Right lobe of liver (tissue), 6 donors: ENCODE results near the gene NDUFS2. TPM values are rescaled to one million over a fixed set of nuclear protein-coding genes. Genes with fewer than 3 reads are reported as not detected.
A peak's percentile ranks its signal among the peaks of the same experiment; 100 is the strongest.

Source experiments
- ATAC-seq, 4 donors: fragments of 200-7000 bp; cut with Tn5 transposase; one replicate each; pipeline ENCODE4 v1.9.1; 2020; ENCODE audit warnings: mild to moderate bottlenecking in 4 of 4, moderate library complexity in 4 of 4
- DNase-seq, 3 donors: peaks; one replicate each; pipeline ENCODE4 v3.0.0-alpha.2; 2020
- H3K27ac ChIP-seq, 3 donors: fragments of 200-600 bp; one replicate each; pipeline ENCODE4 v1.8.0; 2022
- H3K27me3 ChIP-seq, 2 donors: fragments of 200-600 bp; one replicate each; pipeline ENCODE4 v1.8.0; 2022
- H3K36me3 ChIP-seq, 4 donors: fragments of 200-600 bp; sonication (generic) in 1 of 4; one replicate each; pipeline versions ENCODE4 v1.5.1 to v1.8.0; 2017 to 2022; ENCODE audit warnings: control low read depth in 1 of 4
- H3K4me1 ChIP-seq, 4 donors: fragments of 200-600 bp; sonication (generic) in 1 of 4; one replicate each; pipeline versions ENCODE4 v1.5.1 to v1.8.0; 2017 to 2022; ENCODE audit warnings: control low read depth in 1 of 4
- H3K4me3 ChIP-seq, 3 donors: fragments of 200-600 bp; one replicate each; pipeline ENCODE4 v1.8.0; 2022
- H3K9me3 ChIP-seq, 4 donors: fragments of 200-600 bp; sonication (generic) in 1 of 4; one replicate each; pipeline versions ENCODE4 v1.5.1 to v1.8.0; 2017 to 2022; ENCODE audit warnings: control low read depth in 1 of 4
- POLR2A ChIP-seq: fragments of 450-650 bp; IDR thresholded peaks from one replicate; pipeline ENCODE4 v1.6.1; 2017; ENCODE audit warnings: antibody characterized with exemption, mild to moderate bottlenecking
- WGBS: methylation state at CpG from one replicate; pipeline ENCODE4 v1.1.6; 2018; ENCODE audit warnings: low coverage, low lambda C conversion rate; ENCODE audit not compliant: insufficient coverage; ENCODE audit errors: missing lambda C conversion rate; 5-methylcytosine and 5-hydroxymethylcytosine counted together
- intact Hi-C, 2 donors: fragments of 100-400 bp; cut with DNase I; formaldehyde crosslinking; loops; one replicate each; pipeline versions ENCODE4 v1.11.2 to v1.14.1; 2022
- total RNA-seq, 6 experiments: library from RNA; depleted of rRNA in 2 of 6; stranded (reverse); fragments of >200 nt in 2 of 6; fragmentation: NEBNext Ultra II Directional in 3 of 6; extraction: Animal tissue kit (Norgen Biotek cat#: 25700) in 3 of 6; gene quantifications; one replicate each; pipeline versions ENCODE4 v1.1.0 to v1.2.4, GENCODE V29; 2016 to 2023
- TF ChIP-seq, protein P1 (sequence below), 4 donors: fragments of 200-600 bp in 3 of 4; fragments of 450-650 bp in 1 of 4; IDR thresholded peaks; one replicate each; pipeline versions ENCODE4 v1.5.1 to v1.8.0; 2016 to 2022; ENCODE audit warnings: antibody characterized with exemption in 4 of 4, mild to moderate bottlenecking in 2 of 4
- donor health status: DM: no; HTN: yes; CAD: no.
- donor health status: DM: no; HTN: no; CAD: no.
- donor health status: DM: no; HTN: no; CAD: no.
- donor health status: DM: no; HTN: yes; CAD: no.
- donor health status: DM: no; HTN: yes; CAD: no.

NDUFS2 gene
- total RNA-seq, 6 experiments from 2014 or later = 91.1 to 157 (median 107) TPM

DNA sequence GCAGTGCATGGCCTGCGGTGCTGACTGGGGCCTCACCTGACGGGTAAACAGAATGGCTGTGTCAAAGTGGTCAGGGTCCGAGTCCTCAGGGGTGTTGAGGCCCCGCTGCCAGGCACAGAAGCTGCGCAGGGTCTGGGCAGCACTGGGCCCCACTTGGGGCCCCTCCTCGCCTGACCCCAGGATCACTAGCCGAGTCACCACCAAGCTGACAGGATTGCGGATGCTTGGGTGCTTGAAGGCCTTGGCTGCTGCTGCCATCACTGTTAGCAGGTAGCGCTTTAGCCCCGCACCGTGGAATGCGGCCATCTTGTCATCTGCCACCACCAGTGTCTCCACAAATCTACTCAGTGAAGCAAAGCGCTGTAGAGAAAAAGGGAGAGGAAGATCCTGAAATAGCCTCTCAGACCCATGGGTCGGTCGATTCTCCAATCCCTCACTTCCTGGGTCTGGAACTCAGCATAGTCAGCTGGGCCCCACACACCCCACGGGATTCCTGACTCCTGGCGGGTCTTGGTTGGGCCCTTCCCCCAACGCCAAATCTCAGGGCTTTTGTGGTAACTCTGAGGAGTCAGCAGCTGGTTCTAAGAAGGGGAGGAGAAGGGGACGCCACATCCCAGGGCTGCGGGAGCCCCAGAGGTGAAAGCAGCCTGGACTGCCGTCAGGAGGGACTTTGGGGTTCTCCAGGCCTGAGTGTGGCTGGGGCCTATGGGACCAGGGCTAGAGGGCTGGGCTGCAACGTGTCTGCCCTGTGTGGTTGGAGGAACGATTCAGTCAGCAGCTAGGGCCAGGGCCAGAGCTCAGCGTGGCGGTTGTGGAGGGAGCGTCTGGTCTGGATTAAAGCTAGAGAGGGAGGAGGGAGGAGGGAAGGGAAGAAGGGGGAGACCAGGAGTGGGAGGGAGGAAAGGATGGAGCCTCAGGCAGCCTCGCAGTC lies 5.4 kb upstream of the NDUFS2 start:
- Histone ChIP-seq H3K9me3 (no peaks in the 10 kb centered on the region), H3K27me3 (no peaks in the 10 kb centered on the region), H3K4me3 (peak overlapping the region in 1 of 3 donors; percentile 38), H3K27ac (peak overlapping the region; percentile 36 to 95 (median 55)), H3K36me3 (no peaks in the 10 kb centered on the region), H3K4me1 (peaks cover 0 to 31% (median 19%) of the 10 kb centered on the region in 4 donors)
- WGBS = 55% methylated on average over 8 of the region's 27 CpGs
- intact Hi-C loops = loop anchor here (10.0 kb wide), 2 partner anchors 178 to 188 kb away; no protein-coding TSS in a partner anchor
- DNase-seq (no peak), ATAC-seq (no peak)
- TF ChIP-seq, protein P1, sequence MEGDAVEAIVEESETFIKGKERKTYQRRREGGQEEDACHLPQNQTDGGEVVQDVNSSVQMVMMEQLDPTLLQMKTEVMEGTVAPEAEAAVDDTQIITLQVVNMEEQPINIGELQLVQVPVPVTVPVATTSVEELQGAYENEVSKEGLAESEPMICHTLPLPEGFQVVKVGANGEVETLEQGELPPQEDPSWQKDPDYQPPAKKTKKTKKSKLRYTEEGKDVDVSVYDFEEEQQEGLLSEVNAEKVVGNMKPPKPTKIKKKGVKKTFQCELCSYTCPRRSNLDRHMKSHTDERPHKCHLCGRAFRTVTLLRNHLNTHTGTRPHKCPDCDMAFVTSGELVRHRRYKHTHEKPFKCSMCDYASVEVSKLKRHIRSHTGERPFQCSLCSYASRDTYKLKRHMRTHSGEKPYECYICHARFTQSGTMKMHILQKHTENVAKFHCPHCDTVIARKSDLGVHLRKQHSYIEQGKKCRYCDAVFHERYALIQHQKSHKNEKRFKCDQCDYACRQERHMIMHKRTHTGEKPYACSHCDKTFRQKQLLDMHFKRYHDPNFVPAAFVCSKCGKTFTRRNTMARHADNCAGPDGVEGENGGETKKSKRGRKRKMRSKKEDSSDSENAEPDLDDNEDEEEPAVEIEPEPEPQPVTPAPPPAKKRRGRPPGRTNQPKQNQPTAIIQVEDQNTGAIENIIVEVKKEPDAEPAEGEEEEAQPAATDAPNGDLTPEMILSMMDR (IDR thresholded peaks at IDR 0.05) = no peak
- TF ChIP-seq POLR2A = peak; percentile 8

DNA sequence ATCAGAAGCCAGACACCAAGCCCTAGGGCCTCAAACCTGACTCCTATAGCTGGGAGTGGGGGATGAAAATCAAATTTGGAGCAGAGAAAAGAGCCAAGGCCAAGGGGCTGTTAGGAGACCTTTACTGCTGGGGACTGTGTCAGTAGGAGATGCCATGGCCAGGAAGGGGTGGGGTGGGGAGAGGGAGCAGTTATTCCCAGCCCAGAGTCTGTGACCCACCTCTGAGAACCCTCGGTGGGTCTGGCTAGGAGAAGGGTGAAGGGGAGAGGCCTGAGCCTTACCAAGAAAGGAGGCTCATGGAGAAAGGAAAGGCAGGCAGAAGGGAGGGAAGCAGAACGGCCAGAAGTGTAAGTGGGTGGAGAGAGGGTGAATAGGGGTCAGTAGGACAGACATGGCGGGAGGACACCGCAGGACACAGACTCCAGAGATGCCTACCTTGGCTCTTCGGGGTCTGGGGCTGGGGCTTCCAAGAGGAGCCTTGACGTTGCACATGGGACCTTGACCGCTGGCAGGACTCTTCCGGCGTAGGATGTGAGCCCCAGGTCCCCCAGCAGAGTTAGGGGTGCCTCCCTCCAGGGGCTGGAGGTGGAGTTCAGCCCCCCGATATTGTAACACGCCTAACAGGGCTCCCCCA lies 4.5 kb upstream of the NDUFS2 start:
- Histone ChIP-seq H3K27ac (peak overlapping the region; percentile 36 to 95 (median 55)), H3K4me1 (peaks cover 0 to 30% (median 18%) of the 10 kb centered on the region in 4 donors), H3K4me3 (peak overlapping the region; percentile 19 to 38 (median 23)), H3K27me3 (no peaks in the 10 kb centered on the region), H3K9me3 (no peaks in the 10 kb centered on the region), H3K36me3 (no peaks in the 10 kb centered on the region)
- DNase-seq = no peak
- intact Hi-C loops = loop anchor here (10.0 kb wide), 2 partner anchors 177 to 187 kb away; no protein-coding TSS in a partner anchor
- TF ChIP-seq, protein P1 (IDR thresholded peaks at IDR 0.05) = no peak
- no peak for TF ChIP-seq POLR2A
- ATAC-seq = no peak
- WGBS = 55% methylated on average over 4 of the region's 11 CpGs

DNA sequence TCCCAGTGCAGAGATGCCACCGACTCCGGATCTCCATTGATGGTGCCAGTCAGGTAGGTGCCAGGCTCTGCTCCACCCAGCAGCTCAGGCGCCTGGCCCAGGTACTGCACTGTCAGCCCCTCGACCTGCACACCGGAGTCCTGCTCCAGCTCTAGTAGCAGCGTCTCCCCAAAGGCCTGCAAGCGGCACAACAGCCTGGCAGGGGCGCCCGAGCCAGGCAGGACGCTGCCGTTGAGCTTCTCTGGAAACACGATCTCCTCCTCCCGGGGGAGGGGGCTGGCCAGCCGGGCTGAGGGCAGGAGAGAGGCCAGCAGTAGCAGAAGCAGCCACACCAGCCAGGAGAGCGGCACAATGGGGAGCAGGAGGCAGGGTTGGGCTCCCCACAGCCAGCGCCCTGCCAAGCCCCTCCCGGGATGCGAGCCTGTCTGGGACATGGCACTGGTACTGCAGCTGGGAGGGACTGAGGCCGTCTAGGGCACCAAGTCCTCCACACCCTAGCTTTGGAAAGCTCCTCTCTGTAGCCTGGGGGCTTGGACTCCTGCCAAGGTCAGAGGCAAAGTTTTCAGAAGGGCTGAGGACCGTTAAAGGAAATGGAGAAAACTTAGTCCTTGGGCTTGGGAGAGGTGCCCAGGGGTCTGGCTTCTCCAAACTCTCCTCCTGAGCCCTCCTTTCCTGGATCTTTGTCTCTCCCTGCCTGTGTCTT lies 3.8 kb upstream of the NDUFS2 start:
- H3K4me1 ChIP-seq = peaks cover 0 to 27% (median 14%) of the 10 kb centered on the region in 4 donors
- ATAC-seq = no peak

More for the DNA sequence above, 3.8 kb upstream of the NDUFS2 start:
- 13% methylated on average over 7 of the region's 20 CpGs for WGBS
- H3K27ac ChIP-seq = peak overlapping the region; percentile 55 to 95 (median 92)
- H3K36me3 ChIP-seq = peaks cover 0 to under 1% (median 0%) of the 10 kb centered on the region in 4 donors
- H3K4me3 ChIP-seq = peak overlapping the region; percentile 19 to 38 (median 23)
- intact Hi-C loops = loop anchor here (10.0 kb wide), 2 partner anchors 176 to 186 kb away; no protein-coding TSS in a partner anchor
- peak in 1 of 3 donors; percentile 30 for DNase-seq
- no peaks in the 10 kb centered on the region for H3K9me3 ChIP-seq
- no peaks in the 10 kb centered on the region for H3K27me3 ChIP-seq
- TF ChIP-seq POLR2A = no peak
- TF ChIP-seq, protein P1 (IDR thresholded peaks at IDR 0.05) = no peak
